Stimulated activated CD4-positive, alpha-beta T cell treated with anti-CD3 and anti-CD28 coated beads, Interleukin-15, amount 100 ng/mL, for 24 hours (primary cell): ENCODE data around the gene ARHGEF10L.

ENCODE experiments used
- DNase-seq: peaks from one replicate; pipeline ENCODE4 v3.0.0-alpha.2; 2020

The ARHGEF10L gene

DNA sequence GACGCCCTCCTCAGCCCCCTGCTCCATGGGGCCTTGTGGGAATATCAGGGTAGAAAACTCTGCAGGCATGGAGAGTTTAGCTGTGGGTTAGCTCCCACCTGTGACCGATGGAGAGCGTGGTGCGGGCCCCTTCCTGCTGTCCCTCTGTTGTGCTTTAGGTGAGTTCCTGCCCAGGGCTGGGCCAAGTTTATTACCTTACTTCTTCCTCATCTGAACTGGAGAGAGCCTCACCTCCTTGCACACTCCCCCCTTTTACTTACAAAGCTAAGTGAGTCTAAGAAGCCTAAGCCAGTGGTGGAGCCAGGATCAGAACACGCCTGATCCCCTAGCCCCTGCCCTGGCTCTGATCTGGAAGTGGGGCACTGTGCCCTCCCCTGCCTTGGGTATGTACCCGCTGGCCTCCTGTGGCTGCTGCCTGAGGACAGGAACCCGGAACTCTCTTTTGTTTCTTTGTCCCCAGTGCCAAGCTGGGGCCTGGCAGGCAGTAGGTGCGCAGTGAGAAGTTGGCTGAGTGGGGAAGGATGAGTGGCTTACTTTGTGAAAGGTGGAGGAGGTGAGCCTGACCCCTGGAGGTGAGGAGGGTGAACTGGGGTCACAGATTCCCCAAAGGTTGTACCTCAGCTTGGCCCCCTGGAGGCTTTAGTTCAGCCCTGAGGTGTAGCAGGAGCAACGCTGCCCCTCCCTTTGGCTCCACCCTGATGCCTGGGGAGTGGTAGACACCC, 32.9 kb downstream of the ARHGEF10L start:
- DNase-seq: peak; percentile 14

DNA sequence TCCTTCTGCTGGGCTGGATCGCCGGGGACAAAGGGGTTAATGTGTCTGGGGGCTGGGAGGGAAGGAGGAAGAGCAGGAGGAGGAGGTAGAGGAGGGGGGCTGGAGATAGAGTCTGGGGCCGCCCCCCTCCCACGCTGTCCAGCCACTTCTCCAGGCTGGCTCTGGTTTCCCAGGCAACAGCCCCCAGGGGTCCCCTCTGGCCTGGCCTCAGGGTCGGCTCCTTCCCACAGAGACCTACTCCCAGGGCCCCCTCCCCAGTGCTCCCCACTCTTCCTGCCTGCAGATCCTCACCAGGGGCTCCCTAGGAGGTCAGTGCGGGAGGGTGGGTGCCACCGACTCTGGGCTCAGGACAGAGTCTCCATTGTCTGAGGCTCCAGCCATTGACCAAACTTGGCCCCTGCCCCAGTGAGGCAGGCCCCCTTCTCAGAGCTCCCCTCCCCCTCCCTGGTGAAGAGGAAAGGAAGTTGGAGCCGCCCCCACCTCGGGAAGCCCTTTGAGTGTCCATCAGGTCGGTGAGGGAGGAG, 34.1 kb downstream of the ARHGEF10L start:
- DNase-seq: no peak

DNA sequence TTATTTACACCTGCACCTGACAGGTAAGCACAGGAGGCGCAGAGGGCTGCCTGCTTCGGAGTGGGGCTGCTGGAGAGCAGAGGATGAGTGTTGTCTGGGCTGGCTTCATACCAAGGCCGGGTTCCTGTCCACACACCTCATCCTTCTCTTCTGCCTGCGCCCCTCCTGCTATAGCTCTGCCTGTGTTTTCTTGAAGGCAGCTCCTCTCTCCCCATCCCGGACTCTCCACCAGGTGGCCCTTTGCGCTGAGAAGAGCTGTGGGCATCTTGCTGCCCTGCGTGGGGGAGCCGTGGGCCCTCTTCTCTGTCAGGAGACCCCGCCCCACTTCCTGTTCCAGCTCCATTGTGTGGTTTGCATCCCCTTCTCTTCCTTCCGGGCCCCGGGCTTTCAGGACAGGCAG, 35.0 kb downstream of the ARHGEF10L start:
- DNase-seq: no peak

DNA sequence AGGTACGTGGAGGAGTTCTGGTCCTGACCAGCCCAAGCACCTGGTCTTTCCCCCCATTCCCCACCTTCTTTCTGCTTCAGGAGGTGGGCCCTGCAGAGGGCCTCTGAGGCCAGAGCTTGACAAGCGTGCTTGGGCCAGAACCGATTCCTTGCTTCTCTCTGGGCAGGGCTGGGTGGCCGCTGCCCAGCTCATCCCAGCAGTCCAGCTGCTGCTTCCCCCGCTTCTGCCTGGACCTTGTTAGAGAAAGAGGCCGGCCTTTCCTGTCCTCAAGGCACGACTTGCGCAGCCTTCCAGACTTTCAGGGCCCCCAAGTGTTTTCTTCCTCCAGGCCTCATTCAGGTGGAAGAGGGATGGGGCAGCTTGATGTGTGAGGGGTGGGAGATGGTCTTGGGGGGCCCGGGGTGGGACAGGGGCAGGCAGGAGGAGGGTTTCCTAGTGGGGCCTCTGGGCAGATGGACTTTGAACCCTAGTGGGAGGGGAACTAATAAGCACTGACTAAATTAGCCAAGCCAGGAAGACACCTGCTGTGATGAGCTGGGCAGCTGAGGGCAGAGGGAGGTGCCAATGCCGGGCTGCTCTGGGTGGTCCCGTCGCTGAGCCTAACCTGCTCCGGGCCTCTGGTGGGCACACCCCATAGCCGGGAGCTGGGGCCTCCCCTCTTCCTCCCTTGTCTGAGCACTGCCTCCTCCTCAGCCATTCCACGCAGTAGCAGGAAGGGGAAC, 36.5 kb downstream of the ARHGEF10L start:
- DNase-seq: no peak

DNA sequence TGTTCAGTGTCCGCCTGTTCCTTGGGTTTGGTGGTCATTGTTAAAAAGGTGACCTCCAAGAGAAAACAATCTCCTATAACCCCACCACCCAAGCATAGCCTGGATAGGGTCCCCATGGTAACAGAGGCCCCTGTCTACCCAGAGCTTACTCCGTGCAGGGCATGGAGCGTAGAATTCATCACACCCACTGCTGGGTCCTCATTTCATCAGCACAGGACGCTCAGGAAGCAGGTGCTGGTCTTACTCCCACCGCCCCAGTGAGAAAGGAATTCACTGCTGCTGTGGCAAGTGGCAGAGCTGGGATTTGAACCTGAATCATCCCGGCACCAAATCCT, 37.0 kb downstream of the ARHGEF10L start:
- DNase-seq: no peak

DNA sequence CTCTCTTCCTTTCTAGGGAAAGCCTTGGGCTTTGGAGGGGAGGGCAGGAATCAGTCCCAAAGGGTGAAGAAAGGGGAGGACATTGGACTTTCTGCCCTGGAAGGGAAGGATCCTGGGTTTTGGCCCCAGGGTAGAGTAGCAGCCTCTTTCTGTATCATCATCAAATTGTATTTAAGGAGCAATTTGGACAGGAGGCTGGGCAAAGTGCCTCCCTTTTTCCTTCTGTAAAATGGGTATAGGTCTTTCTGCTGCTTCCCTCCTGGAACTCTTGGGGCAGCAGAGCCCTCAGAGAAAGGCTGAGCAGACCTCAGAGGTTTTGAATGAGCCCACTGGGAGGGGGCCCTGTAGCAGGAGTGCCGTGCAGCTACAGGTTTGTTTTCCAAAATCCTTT, 38.4 kb downstream of the ARHGEF10L start:
- no peak for DNase-seq

DNA sequence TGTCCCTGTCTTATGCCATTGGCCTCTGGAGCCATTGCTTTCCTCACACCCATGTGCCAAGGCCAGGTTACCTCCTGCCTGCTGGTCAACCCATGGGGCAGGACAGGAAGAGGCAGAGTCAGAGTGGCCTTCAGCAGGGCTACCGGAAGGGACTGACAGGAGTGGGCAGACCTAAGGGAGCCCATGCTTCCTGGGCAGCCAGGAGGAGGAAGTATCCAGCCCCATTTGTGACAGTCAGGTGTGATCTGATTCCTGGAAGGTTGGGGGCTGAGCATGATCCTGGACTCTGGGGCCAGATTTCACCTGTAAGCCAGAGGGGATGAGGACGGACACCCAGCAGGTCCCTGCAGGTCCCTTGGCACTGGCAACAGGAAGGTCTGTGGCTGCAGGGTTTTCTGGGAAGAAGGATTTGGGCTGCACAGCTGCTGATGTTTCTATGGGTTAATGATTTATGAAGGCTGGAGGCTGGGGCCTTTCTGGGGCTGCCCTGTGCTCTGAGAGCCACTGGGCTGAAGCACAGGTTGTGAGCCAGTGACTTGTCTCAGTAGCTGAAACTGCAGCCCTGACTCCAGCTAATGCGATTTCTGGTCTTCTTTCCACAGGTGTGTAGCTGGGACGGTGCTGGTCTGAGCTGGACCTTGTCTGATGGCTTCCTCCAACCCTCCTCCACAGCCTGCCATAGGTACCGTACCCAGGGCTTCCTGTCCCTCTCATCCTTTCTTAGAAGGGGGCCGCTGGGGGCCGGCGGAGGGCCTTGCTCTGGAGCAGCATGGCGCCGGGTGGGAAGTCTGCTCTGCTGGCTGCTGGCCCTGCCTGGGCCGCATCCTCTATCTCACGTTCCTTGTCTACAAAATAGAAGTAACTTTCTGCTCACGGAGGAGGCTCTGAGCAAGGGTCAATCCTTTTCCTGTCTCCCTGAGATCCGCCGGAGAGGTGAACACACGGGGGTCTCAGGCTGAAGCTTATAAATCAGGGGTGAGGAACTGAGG, 40.7 kb downstream of the ARHGEF10L start:
- no peak for DNase-seq

DNA sequence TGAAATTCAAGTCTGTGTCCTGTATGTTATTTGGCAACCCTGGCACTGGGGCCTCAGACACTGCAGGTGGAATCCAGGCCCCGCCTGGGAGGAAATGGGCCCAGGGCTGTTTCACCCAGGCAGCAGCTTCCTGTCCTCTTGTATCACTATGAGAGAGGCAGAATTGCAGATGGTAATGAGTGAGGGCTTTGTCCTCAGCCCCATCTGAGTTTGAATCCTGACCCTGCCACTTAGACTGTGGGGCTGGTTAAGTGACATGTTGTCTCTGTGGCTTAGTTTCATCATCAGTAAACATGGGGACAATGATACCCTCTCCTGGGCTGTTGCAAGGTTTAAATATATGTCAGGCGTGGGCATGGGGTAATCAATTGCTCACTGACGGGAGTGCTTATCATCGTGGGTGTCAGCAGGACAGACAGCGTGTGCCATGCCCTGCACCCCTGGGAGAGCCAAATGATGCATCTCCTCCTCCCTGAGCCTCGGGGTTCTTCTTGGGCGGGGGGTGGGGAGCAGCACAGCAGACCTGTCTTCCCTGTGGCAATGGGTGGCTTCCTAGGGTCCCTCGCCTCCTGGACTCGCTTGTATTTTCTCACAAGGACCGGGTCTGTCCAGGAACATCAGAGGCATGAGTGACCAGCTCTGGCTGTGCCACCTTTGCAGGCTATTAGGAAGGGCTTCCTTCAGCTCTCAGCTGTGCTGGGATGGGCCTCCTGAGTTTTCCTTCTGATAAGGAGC, 42.1 kb downstream of the ARHGEF10L start:
- DNase-seq: no peak

DNA sequence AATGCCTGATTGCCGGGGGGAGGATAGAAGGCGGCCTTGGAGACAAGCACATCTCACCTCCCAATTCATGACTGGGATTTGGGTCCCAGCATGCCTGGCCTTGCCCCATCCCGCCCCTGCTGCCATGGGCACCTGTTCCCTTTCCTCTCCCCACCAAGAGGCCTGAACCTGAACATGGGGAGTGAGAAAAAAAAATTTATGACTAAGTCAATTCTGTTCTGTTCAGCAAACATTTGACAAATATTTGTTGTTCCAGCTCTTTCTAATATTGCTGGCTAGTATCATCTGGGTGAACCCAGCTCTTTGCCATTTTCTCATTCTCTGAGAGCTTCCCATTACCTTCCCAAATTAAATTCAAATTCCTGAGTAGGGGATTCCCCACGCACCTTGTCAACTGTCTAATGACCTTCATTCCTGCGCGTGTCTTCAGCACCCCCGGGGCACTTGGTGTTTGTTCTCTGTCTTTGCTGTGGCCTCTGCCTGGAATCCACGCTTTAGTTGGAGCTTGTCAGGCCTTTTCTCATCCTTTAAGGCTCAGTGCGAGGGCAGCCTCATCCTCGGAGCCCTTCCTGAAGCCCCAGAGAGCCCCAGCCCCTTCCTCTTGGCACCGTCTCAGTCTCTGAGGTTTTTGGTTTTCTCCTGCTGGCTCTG, 42.8 kb downstream of the ARHGEF10L start:
- no peak for DNase-seq

DNA sequence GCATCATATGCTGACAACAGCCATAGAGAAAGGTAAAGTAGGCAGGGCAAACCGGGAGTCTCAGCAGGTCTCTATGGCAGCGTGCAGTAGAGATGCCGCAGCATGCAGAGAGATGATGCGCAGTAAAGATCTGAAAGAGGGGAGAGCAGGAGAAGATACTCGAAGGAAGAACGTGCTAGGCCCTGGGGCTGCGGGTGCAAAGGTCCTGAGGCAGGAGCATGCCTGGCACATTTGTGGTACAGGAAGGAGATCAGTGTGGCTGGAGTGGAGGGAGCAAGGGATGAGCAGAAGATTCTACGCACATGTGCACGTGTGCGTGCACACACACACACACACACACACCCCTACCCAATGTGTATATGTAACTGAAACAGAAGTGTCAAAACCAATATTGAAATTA, 45.0 kb downstream of the ARHGEF10L start:
- DNase-seq: no peak

DNA sequence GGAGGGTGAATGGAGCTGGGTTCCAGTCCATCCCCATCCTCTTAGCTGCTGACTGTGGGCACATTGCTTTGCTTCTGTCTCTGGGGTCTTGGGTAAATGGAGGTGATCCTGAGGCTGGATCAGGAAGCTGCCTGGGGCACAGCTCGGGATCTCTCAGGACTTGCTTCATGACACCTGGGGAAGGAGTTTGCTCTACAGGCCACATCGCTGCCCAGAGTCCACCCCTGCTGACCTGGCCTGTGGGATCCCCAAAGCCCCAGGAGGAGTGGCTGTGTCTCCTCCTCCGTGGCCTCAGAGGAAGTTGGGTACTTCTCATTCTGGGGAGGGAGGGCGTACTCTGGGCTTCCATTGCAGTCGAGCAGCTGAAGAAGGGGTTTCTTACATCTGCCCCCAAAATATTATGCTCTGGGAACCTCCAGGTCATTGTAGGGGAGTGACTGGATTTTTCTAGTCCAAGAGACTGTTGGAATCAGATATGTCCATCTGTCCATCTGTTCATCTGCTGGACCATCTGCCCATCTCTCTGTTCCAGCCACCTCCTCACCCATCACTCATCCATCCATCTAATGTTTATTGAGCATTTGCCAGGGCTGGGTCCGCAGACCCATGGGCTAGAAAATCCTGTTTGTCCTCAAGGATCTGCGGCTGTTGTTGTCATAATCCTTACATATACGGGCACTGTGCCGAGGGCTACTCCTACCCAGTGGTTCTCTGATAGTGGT, 45.9 kb downstream of the ARHGEF10L start:
- DNase-seq: no peak

DNA sequence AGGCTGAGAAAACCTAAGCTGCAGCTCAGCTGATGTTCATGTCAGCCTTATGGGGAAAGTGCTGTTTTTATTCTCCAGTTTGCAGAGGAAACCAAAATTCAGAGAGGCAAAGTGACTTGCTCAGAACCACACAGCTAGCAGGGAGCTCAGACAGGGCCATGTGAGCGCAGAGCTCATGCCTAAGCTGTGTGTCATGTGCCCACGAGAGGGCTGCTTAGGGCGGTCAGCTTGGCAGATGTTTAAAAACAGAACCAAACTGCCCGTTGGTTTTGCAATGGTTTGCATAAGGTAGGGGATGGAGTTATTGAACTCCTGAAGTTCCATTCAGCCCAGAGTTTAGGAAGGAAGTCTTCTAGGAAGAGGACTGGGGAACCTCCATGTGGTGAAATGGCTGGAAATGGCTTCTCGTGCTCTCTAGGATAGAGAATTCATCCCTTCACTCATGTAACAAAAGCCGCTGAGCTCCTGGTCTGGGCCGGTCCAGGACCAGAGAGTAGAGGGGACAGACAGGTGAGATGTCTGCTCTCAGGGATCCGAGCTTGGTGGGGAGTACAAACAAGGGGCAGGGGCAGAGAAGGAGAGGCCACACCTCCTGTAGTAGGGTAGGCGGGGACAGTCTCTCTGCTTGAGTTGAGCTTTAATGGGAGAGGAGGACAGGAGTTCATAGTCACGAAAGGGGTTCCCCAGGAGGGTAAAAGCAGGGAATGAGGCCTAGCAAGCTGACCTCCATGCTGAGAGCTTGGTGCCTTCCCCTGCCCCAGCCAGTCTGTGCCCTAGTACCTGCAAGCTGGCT, 46.9 kb downstream of the ARHGEF10L start:
- DNase-seq: no peak

DNA sequence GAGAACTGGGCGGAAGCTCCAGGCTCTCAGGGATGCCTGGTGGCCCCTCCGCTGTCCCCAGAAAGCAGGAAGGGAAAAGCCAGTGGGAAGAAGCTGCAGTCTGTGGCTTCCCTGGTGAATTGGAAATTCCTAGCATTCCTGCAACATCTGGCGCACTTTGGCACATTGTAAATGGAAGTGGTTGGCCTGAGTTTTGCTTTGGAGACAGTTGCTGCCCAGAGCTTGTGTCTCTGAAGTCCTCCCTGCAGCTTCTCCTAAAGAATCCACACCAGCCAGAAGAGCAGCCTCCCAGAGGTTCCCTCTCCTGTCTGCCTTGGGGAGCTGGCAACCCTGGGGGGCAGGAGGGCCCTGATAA, 48.2 kb downstream of the ARHGEF10L start:
- no peak for DNase-seq

DNA sequence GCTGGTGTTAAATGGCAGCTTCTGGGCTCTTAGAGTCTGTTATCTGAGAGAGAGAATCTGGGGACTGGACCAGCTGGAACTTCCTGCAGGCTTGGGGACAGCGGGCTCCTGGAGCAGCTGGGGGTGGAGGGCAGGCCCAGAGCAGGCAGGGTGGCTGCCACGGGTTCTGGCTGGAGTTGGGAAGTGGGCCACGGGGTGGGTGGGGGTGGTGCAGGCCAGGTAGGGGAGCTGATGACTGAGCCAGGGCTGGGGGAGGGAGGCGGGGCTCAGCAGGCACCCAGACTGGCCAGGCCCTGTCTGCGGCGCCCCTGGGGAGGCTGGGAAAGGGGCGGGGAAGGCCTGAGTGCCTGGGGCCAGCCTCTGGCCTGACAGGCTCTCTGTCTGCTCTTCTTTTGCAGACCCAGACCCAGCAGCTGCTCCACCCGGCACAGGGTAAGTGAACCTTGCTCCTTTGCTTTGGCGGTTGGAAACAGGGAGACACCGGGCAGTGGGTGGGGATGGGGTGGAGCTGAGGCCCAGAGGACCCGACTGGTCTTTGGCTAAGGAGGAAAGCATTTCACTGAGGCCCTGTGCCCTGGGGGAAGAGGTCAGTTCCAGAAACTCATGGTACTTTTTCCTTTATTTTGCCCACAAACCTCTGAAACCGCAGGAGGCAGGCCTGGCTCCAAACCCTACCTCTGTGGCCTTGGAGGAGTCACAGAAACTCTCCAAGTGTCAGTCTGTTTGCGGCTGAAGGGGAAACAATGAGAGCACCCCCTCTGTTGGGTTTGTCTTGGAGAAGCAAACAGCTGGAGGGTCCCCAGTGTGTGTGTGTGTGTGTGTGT, 48.8 kb downstream of the ARHGEF10L start:
- DNase-seq: no peak

DNA sequence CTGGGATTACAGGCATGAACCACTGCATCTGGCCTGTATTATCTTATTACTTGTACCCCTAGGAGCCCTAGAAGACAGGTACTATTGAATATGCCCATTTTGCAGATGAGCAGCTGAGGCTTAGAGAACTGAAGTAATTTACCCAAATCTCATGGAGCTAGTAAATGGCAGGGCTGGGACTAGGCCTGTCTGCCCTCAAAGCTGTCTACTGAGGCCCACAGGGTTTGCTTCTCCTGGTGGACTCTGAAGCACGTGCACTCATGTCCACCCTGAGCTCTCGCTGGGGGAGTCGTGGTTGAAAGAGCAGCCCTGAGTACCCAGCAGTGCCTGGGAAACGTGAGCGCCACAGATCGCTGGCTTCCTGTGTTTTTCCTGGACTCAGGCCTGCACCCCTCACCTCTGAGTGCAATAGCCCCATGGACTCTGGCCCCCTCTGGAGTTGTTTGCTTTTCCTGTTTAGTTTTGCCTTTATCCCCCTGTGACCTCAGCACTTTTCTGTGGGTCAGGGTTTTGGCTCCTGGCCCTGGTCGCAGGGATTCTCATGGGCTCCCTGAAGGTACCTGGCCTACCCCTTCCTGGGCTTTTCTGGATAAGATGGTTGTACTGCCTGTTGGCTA, 52.4 kb downstream of the ARHGEF10L start:
- DNase-seq: no peak

DNA sequence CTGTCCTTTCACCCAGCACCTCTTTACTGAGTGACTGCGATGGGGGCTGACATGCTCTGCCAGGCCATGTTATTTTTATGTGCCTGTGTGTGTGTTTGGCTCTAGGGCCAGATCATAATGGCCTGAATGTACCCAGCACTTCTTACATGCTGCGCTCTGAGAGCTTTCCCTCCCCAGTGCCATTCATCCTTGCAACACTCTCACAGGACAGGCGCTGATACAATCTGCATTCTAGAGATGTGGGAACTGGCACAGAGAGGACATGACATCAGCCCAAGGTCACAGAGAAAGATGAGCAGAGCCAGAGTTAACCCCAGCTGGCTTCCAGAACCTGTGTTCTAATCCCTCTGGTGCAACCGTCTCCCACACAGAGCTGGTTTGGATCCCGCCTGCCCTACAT, 54.5 kb downstream of the ARHGEF10L start:
- no peak for DNase-seq

DNA sequence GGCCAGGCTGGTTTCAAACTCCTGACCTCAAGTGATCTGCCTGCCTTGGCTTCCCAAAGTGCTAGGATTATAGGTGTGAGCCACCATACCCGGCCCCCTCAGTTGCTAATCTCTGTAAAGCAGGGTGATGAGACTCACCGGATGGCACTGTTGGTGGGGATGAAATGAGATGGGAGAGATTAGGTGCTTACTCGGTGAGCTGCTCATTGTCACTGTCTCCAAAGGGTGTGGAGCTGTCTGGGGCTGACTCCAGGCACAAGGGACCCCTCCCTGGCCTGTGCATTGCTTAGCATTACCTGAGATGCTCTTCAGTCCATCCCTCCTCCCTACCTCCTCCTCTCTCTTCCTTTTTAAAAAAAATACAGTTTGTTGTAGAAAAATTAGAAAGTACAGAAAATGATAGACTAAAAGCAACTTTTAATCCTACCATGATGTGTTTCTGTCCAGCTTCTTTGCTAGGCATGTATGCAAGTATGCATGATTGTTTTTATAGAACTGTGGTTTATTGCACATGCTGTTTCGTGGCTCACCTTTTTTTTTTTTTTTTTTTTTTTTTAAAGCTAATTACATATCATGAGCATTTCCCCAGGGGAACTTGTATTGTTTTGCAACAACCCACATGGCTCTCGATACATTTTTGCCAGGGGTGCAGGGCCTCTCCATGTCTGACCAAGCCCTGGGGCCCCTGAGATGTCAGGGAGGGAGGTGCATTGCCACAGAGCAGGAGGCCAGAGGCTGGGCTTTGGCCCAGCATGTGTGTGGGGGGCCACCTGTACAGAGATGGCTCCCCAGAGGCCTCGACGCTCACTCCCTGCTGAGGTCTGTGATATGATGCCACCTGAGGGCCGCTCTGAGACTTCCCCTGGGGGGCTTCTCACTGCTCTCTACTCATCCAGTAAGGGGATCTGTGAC, 55.4 kb downstream of the ARHGEF10L start:
- DNase-seq: no peak

DNA sequence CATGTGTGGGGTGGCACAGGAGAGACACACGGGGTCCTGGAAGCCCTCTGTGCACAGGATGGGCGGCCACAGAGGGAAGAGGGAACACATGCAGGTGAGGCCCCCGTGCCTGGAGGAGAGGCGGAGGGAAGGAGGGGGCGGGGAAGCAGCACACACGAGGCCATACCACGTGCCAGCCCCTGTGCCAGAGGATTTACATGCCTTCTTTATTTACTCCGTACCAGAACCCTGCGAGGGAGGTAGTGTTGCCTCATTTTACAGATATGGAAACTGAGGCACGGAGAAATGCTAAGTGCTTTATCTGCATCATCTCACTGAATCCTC, 56.1 kb downstream of the ARHGEF10L start:
- DNase-seq: no peak
